ENCODE results near the gene TPPP3.

The TPPP3 gene

GRCh38 chr16:67393111-67393787, at the start of gene TPPP3:
TSS of gene TPPP3 (minus strand) at chr16:67393498. CDS start at chr16:67391111, 2,387 bp downstream.
- no peak for DNase-seq (ENCODE audit: low read depth in 3 of 3, low spot score in 1 of 3)

- no peak for DNase-seq (ENCODE audit: low read depth in 3 of 3, low spot score in 1 of 3)
Measured at GRCh38 chr16:67442581-67443255, 49.4 kb upstream of the TPPP3 start.

GRCh38 chr16:67441907-67442306, 48.6 kb upstream of the TPPP3 start:
- DNase-seq (ENCODE audit: low read depth in 3 of 3, low spot score in 1 of 3), result no peak

- DNase-seq (ENCODE audit: low read depth in 3 of 3, low spot score in 1 of 3), result no peak
Measured at GRCh38 chr16:67441271-67441753, 48.0 kb upstream of the TPPP3 start.

DNA sequence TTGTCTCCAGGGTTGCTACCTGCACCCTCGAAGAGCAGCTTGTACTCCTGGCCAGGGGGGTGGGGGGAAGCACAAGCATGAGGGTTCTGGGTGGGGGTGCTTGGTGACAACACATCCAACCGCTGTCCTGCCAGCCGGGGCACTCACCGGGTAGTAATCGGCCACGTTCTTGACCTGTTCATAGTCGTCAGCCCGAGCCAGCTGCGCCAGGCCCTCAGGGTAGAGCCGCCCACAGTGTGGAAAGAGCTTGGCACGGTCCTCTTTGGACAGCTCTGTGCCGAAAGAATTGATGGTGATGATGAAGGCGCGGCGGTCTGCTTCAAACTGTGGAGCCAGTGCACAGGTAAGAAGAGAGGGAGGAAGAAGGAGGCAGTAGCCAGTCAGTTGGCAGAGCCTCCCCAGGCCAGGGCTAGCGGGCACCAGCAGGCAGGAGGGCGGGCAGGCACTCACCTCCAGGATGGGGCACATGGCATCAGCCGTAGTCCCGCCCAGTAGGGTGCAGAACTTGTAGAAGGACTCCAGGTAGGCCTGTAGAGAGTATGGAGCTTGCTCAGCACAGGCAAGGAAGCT, 45.6 kb upstream of the TPPP3 start:
- DNase-seq (ENCODE audit: low read depth in 3 of 3, low spot score in 1 of 3), result no peak

DNA sequence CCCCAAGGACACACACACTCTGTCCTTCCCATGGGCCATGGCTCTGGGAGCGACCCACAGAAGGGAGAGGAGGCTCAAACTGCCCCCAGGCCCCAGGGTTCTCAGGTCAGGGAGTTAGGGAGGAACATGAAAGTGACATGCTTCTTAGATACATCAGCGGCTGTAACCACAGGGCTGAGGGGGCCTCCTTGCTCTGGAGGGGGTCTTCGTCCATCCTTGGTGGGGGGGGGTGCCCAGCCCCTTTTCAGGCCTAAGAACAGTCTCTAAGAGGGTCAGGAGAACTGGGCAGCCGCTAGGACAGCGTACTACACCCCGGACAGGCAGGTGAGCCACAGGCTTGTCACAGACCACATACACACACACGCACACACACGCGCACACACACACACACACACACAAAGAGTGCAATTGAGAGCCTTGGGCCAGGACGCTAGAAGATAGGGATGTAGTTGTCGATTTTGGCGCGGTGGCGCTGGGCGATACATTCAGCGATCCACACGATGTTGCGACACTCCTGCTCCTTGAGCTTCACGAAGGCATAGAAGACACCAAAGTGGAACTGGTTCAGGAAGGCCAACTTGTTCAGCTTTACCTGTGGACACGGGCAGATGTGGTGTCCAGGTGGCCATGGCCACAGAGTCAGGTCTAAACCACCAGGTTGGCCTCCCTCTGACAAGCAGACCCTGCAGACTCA, 44.9 kb upstream of the TPPP3 start:
- DNase-seq (ENCODE audit: low read depth in 3 of 3, low spot score in 1 of 3), result no peak

DNA sequence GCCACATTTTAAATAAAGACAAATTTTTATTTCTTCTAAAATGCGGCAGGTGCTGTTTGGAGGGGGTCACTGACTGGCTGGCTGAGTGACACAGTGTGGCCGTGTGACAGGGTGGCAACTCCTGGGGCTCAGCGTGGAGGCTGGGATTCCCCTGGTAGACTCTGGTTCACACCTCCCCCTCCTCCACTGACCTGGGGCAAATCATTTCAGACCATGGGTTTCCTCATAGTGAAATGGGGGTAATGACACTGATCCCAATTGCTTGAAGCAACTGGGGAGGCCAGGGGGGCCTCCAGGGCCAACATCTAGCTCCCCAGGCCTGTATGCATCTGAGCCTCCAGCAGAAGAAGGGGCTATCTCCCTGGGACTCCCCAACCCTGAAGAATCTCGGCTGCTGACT, 44.2 kb upstream of the TPPP3 start:
- DNase-seq (ENCODE audit: low read depth in 3 of 3, low spot score in 1 of 3), result no peak

GRCh38 chr16:67436640-67437193, 43.4 kb upstream of the TPPP3 start:
- DNase-seq (ENCODE audit: low read depth in 3 of 3, low spot score in 1 of 3), result no peak

DNA sequence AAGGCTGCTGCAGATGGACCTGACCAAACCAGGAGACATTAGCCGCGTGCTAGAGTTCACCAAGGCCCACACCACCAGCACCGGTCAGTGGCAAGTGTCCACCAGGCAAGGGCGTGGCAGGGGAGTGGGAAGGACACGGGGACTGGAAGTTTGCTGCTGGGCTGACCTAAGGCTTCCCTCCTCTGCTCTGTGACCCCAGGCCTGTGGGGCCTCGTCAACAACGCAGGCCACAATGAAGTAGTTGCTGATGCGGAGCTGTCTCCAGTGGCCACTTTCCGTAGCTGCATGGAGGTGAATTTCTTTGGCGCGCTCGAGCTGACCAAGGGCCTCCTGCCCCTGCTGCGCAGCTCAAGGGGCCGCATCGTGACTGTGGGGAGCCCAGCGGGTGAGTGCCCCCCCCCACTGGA, 42.5 kb upstream of the TPPP3 start:
- no peak for DNase-seq (ENCODE audit: low read depth in 3 of 3, low spot score in 1 of 3)

GRCh38 chr16:67433131-67433719, 39.9 kb upstream of the TPPP3 start:
- no peak for DNase-seq (ENCODE audit: low read depth in 3 of 3, low spot score in 1 of 3)

GRCh38 chr16:67432506-67432890, 39.2 kb upstream of the TPPP3 start:
- no peak for DNase-seq (ENCODE audit: low read depth in 3 of 3, low spot score in 1 of 3)

GRCh38 chr16:67431775-67432505, 38.6 kb upstream of the TPPP3 start:
- no peak for DNase-seq (ENCODE audit: low read depth in 3 of 3, low spot score in 1 of 3)

DNA sequence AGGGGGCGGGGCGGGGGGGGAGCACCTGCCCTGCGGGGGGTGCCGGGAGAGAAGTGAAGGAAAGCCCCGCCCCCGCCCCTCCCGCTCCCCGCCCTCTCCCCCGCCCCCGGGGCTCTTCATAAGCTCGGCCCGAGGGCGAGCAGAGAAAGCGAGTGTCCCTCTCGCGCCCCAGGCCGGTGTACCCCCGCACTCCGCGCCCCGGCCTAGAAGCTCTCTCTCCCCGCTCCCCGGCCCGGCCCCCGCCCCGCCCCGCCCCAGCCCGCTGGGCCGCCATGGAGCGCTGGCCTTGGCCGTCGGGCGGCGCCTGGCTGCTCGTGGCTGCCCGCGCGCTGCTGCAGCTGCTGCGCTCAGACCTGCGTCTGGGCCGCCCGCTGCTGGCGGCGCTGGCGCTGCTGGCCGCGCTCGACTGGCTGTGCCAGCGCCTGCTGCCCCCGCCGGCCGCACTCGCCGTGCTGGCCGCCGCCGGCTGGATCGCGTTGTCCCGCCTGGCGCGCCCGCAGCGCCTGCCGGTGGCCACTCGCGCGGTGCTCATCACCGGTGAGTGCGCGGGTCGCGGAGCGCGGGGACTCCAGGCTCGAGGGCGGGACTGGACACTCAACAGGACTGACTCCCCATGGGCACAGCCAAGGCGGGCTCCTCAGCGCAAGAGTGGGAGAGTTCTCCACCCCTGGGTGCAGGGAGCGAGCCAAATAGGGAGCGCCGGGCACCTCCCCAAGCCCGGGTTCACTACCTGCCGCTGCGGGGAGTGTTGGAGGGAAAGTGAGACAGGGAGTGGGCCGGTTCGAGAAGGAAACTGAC, 37.9 kb upstream of the TPPP3 start, which contains the start of gene HSD11B2:
HSD11B2 (plus strand) TSS at position 145 of the 798 bp plus-strand sequence; CDS start at position 273, 128 bp downstream.
- DNase-seq (ENCODE audit: low read depth in 3 of 3, low spot score in 1 of 3), result peak in 1 of 3 donors; percentile 16

- peak in 1 of 3 donors; percentile 32 for DNase-seq (ENCODE audit: low read depth in 3 of 3, low spot score in 1 of 3)
Measured at GRCh38 chr16:67430504-67430976, 37.2 kb upstream of the TPPP3 start.

DNA sequence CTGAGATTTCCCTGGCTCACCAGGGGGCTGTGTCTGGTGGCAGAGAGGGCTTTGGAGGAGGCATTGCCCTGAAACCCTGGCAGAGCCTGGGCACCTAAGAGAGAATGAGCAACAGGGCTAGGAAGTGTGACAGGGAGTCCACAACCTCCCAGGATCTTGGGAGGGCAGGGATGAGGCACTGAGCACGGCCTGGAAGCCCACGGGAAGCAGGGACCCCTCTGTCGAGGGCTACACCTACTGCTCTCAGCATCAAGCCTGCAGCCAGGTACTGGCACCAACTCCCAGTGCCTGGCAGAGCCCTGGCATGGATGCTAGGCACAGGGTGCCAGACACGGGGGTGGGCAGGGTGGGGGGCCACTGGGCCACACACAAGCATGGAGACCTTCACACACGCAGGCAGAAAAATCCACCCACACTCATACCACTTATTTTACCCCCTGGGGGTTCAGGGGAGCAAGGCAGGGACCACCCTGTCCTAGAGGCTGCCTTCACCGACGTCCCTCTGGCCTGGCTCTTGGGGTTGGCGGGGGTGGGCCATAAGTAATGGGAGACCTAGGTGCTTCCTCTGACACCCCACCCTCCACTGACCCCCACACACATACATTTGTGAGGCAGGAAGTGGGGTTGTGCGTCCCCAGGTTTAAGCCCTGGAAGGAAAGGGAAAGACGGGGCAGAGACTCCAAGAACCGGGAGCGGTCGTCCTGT, 36.7 kb upstream of the TPPP3 start:
- no peak for DNase-seq (ENCODE audit: low read depth in 3 of 3, low spot score in 1 of 3)

DNA sequence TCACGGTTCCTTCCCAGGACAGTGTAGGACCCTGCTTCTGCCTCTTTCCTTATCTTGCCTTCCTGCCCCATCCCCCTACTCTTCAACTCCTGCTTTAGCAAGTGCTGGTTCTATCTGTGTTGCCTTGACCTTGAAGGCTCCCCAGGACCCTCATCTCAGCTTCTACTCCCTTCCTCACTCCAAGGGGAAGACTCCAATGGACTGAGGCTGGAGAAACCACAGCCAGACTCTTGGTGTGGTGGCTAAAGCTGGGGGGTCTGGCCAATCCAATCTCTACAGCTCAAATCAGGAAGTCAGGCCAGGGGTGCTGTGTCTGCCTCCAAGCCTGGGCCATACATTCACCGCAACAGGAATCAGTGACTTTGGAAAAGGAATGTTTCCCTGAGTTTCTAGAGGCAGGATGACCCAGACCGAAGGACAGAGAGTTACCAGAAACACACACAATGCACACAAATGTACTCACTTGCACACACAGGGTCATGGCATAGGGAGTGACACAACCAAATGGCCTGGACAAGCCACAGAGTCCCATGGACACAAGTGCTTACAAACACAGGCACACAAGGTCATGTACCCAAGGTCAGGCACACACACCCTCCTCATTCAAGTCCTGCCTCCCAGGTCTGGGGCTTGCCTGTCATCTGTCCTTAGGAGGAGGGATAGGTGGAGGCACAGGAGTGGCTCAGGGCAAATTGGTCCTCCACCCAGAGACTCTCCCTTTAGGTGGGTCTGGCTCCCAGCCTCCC, 35.9 kb upstream of the TPPP3 start:
- no peak for DNase-seq (ENCODE audit: low read depth in 3 of 3, low spot score in 1 of 3)

DNA sequence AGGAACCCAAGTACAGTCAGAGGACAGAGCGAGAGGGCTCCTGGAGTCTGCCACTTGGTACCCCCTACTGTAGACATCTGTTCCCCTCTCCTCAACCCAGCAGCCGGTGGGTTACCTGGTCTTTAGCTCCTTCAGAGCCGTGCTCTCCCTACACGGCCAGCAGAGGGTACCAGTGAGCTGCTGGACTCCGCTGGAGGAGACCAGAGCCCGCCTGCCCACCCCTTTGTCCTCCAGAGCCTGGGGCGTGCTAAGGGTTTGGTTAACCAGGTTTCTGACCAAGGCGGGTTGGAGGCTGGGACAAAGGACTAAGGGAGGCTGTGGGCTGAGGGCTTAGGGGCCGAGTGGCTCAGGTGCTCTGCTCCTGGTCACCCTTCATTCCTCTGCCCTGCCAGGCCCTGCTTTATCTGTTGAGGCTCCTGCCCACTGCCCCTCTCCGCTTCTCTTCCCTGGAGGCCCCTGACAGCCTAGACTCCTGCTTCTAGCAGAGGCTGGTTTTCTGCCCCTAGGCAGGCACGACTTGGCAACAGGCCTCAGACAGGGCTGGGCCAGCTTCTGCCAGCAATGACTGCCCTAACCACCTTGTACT, 34.9 kb upstream of the TPPP3 start:
- peak in 1 of 3 donors; percentile 36 for DNase-seq (ENCODE audit: low read depth in 3 of 3, low spot score in 1 of 3)

DNA sequence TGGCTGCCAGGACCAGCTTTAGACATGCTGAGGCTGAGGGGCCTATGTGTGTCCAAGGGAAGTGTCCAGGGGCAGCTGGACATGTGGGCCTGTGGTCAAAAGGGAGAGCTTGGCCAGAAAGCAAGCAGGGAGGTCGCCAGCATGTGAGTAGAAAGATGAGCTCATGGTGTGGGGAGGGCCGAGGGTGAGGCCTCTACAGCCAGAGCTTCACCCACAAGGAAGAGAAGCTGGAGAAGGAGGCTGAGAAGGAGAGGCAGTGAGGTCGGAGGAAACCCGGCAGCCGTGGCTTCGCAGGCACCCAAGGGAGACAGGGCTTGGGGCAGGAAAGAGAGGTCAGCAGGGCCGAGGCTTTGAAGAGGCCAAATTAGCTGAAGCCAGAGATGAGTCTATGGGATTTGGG, 33.7 kb upstream of the TPPP3 start:
- DNase-seq (ENCODE audit: low read depth in 3 of 3, low spot score in 1 of 3), result no peak

All from stimulated activated CD4-positive, alpha-beta T cell treated with anti-CD3 and anti-CD28 coated beads, TNF-alpha, amount 100 ng/mL, for 1 hour (primary cell).